ENCODE results near the gene KIAA0232. TPM values are rescaled to one million over a fixed set of nuclear protein-coding genes. Genes with fewer than 3 reads are reported as not detected.

The KIAA0232 gene
- total and polyA plus RNA-seq, 9 of the 15 experiments (the other 6 are each of a cell fraction or from before 2014, with no cell fraction given) = 3.5 to 17.4 (median 13.0) TPM

DNA sequence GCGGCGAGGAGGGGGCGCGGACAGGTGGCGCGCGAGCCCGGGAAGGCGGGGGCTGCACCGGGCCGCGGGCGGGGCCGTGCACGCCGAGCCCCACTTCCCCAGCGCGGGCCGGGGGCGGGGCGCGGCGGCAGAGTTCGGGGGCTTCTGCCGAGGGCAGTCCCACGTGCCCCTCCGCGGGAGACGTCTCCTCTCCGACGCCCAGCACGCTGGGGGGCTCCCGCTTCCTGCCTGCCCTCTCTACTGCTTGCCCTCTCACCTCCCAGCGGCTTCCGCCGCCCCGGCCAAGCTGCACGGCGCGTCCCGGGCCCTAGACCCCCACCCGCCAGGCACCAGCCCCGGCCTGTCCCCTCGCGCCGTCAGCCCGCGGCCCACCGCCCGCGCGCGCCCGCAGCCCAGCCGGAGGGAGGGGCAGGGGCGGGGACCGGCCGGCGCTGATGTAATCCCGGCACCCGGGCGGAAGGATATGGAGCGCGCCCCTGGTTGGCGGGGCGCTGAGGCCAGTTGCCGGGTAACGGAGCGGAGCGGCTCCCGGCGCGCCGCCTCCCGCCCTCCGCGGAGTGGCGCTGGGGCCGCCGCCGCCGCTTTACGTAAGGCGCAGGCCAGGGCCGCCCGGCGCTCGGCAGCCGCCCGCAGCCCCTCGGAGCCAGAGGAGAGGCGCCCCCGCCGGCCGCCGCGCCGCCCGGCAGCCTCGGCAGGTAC lies at the start of gene KIAA0232 (continued):
- TF ChIP-seq, protein P1, sequence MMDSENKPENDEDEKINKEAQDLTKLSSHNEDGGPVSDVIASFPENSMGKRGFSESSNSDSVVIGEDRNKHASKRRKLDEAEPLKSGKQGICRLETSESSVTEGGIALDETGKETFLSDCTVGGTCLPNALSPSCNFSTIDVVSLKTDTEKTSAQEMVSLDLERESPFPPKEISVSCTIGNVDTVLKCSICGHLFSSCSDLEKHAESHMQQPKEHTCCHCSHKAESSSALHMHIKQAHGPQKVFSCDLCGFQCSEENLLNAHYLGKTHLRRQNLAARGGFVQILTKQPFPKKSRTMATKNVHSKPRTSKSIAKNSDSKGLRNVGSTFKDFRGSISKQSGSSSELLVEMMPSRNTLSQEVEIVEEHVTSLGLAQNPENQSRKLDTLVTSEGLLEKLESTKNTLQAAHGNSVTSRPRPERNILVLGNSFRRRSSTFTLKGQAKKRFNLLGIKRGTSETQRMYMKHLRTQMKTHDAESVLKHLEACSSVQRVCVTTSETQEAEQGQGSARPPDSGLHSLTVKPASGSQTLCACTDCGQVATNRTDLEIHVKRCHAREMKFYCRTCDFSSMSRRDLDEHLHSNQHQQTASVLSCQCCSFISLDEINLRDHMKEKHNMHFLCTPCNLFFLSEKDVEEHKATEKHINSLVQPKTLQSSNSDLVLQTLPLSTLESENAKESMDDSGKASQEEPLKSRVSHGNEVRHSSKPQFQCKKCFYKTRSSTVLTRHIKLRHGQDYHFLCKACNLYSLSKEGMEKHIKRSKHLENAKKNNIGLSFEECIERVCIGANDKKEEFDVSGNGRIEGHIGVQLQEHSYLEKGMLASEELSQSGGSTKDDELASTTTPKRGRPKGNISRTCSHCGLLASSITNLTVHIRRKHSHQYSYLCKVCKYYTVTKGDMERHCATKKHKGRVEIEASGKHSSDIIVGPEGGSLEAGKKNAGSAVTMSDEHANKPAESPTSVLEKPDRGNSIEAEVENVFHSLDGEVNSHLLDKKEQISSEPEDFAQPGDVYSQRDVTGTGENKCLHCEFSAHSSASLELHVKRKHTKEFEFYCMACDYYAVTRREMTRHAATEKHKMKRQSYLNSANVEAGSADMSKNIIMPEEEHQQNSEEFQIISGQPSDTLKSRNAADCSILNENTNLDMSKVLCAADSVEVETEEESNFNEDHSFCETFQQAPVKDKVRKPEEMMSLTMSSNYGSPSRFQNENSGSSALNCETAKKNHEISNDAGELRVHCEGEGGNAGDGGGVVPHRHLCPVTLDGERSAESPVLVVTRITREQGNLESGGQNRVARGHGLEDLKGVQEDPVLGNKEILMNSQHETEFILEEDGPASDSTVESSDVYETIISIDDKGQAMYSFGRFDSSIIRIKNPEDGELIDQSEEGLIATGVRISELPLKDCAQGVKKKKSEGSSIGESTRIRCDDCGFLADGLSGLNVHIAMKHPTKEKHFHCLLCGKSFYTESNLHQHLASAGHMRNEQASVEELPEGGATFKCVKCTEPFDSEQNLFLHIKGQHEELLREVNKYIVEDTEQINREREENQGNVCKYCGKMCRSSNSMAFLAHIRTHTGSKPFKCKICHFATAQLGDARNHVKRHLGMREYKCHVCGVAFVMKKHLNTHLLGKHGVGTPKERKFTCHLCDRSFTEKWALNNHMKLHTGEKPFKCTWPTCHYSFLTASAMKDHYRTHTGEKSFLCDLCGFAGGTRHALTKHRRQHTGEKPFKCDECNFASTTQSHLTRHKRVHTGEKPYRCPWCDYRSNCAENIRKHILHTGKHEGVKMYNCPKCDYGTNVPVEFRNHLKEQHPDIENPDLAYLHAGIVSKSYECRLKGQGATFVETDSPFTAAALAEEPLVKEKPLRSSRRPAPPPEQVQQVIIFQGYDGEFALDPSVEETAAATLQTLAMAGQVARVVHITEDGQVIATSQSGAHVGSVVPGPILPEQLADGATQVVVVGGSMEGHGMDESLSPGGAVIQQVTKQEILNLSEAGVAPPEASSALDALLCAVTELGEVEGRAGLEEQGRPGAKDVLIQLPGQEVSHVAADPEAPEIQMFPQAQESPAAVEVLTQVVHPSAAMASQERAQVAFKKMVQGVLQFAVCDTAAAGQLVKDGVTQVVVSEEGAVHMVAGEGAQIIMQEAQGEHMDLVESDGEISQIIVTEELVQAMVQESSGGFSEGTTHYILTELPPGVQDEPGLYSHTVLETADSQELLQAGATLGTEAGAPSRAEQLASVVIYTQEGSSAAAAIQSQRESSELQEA (IDR thresholded peaks at IDR 0.05; ENCODE audit: low read depth) = no peak
- TF ChIP-seq MXI1 (IDR thresholded peaks at IDR 0.05; ENCODE audit: low read depth, low read length) (peak; percentile 71; the same call in 1 of the 2 replicates), BRF1 (IDR thresholded peaks at IDR 0.05; ENCODE audit: borderline replicate concordance, extremely low read depth, insufficient read length) (no peak), MTF1 (CRISPR knock-in tag; IDR thresholded peaks at IDR 0.05; ENCODE audit: borderline replicate concordance) (no peak), ZBTB1 (CRISPR knock-in tag; IDR thresholded peaks at IDR 0.05; ENCODE audit: borderline replicate concordance, low read depth) (no peak), GABPB2 (CRISPR knock-in tag; conservative IDR thresholded peaks at IDR 0.05) (no peak), RBM34 (IDR thresholded peaks at IDR 0.05; ENCODE audit: borderline replicate concordance, insufficient read depth, low read length) (no peak), SREBF2 (CRISPR knock-in tag; IDR thresholded peaks at IDR 0.05) (no peak), SMARCC2 (IDR thresholded peaks at IDR 0.05; ENCODE audit: low read depth) (peak; percentile 30; the same call in 1 of the 2 replicates), GTF2E2 (tag; IDR thresholded peaks at IDR 0.05) (no peak), UBTF (IDR thresholded peaks at IDR 0.05; ENCODE audit: borderline replicate concordance in 1 of 2, low read depth in 2 of 2, low read length in 2 of 2) (no peak), FOXJ2 (tag; IDR thresholded peaks at IDR 0.05) (no peak)
- TF ChIP-seq, protein P2, sequence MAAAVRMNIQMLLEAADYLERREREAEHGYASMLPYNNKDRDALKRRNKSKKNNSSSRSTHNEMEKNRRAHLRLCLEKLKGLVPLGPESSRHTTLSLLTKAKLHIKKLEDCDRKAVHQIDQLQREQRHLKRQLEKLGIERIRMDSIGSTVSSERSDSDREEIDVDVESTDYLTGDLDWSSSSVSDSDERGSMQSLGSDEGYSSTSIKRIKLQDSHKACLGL (CRISPR knock-in tag; IDR thresholded peaks at IDR 0.05; ENCODE audit: borderline replicate concordance, poor library complexity, severe bottlenecking) = no peak
- TF ChIP-seq, protein P3, sequence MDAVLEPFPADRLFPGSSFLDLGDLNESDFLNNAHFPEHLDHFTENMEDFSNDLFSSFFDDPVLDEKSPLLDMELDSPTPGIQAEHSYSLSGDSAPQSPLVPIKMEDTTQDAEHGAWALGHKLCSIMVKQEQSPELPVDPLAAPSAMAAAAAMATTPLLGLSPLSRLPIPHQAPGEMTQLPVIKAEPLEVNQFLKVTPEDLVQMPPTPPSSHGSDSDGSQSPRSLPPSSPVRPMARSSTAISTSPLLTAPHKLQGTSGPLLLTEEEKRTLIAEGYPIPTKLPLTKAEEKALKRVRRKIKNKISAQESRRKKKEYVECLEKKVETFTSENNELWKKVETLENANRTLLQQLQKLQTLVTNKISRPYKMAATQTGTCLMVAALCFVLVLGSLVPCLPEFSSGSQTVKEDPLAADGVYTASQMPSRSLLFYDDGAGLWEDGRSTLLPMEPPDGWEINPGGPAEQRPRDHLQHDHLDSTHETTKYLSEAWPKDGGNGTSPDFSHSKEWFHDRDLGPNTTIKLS (IDR thresholded peaks at IDR 0.05; ENCODE audit: borderline replicate concordance, low read depth) = peak; percentile 39; the same call in 1 of the 2 replicates

All from K562 (cell line).